ENCODE measurements around the gene CENPN.

The CENPN gene

DNA sequence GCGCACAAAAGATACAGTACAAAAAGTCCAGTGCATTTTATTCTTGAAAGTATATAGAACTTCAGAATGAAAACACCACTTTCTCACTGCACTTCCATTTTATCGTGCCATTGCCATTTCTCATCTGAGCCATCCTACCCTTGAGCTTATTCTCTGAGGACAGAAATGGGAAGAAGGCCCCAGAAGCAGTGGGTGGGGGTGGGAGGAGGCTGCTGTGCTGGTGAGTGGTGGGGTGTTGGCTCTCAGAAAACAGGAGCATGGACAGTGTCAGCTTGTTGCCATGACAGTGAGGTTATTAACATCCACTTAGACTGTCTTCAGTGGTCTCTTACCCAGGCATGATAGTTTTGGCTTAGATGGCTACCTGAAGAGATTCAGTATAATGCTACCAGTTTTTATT, 33.1 kb downstream of the CENPN start:
- no peak overlapping the region for H3K4me3 ChIP-seq (ENCODE audit: low read length)
- H3K9ac ChIP-seq (ENCODE audit: low read depth, low read length), result no peak overlapping the region
- H3K4me2 ChIP-seq (ENCODE audit: low read length), result no peak overlapping the region
- peaks cover 9% of the 10 kb centered on the region for H3K4me1 ChIP-seq (ENCODE audit: control insufficient read depth, insufficient read depth, low read length)
- H3K27me3 ChIP-seq (ENCODE audit: control insufficient read depth, insufficient read depth, low read length), result no peaks in the 10 kb centered on the region
- H3K9me3 ChIP-seq (replicated peaks; ENCODE audit: low read length), result no peaks in the 10 kb centered on the region
- H3K36me3 ChIP-seq (ENCODE audit: insufficient read depth, low read length), result peaks cover 39% of the 10 kb centered on the region

DNA sequence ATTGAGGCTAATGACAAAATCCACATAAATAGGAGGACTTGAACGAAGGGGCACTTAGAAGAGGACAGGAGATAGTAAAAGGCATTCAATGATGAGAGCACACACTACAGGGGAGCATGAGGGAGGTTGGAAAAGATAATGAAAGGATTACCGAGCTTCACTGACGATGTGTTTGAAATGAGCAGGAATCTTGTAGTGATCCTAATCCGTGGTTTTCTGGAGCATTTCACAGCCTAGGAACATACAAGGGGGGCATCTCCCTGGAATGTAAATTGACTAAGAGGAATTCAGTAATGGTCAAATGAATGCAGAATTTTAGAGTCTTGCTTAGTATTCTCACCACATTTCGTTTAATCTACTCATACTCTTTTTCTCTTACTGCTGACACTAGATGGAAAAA, 33.8 kb downstream of the CENPN start:
- Histone ChIP-seq H3K9me3 (replicated peaks; ENCODE audit: low read length) (no peaks in the 10 kb centered on the region), H3K4me3 (ENCODE audit: low read length) (no peak overlapping the region), H3K9ac (ENCODE audit: low read depth, low read length) (no peak overlapping the region), H3K4me2 (ENCODE audit: low read length) (no peak overlapping the region), H3K4me1 (ENCODE audit: control insufficient read depth, insufficient read depth, low read length) (peaks cover 9% of the 10 kb centered on the region), H3K36me3 (ENCODE audit: insufficient read depth, low read length) (peaks cover 43% of the 10 kb centered on the region), H3K27me3 (ENCODE audit: control insufficient read depth, insufficient read depth, low read length) (no peaks in the 10 kb centered on the region)

DNA sequence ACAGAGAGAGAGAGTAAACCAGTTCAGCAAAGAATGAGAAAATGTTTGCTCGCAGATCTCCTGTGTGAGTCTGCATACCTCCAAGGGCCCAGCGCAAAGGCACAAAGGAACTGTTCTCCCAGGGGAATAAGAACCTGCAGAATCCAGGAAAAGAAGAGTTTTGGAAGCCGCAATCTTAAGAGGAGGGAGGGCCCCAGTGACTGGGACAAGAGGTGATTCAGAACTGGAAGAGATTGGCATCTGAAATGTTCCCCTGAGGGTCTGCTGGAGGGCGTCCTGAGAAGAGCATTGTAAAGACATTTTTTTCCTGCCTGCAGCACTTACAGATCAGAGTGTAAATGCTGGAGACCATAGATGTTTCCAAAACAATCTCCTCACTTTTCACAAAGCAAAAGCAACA, 34.7 kb downstream of the CENPN start:
- H3K4me1 ChIP-seq (ENCODE audit: control insufficient read depth, insufficient read depth, low read length), result peaks cover 7% of the 10 kb centered on the region
- H3K36me3 ChIP-seq (ENCODE audit: insufficient read depth, low read length), result peaks cover 43% of the 10 kb centered on the region
- H3K4me2 ChIP-seq (ENCODE audit: low read length), result no peak overlapping the region
- H3K9ac ChIP-seq (ENCODE audit: low read depth, low read length), result no peak overlapping the region
- H3K27me3 ChIP-seq (ENCODE audit: control insufficient read depth, insufficient read depth, low read length), result no peaks in the 10 kb centered on the region
- H3K4me3 ChIP-seq (ENCODE audit: low read length), result no peak overlapping the region
- H3K9me3 ChIP-seq (replicated peaks; ENCODE audit: low read length), result no peaks in the 10 kb centered on the region

- Histone ChIP-seq H3K9me3 (replicated peaks; ENCODE audit: low read length) (no peaks in the 10 kb centered on the region), H3K9ac (ENCODE audit: low read depth, low read length) (no peak overlapping the region), H3K36me3 (ENCODE audit: insufficient read depth, low read length) (peaks cover 43% of the 10 kb centered on the region), H3K4me3 (ENCODE audit: low read length) (no peak overlapping the region), H3K4me1 (ENCODE audit: control insufficient read depth, insufficient read depth, low read length) (no peaks in the 10 kb centered on the region), H3K27me3 (ENCODE audit: control insufficient read depth, insufficient read depth, low read length) (no peaks in the 10 kb centered on the region), H3K4me2 (ENCODE audit: low read length) (no peak overlapping the region)
These were observed 35.8 kb downstream of the CENPN start for GRCh38 chr16:81042821-81043220.

DNA sequence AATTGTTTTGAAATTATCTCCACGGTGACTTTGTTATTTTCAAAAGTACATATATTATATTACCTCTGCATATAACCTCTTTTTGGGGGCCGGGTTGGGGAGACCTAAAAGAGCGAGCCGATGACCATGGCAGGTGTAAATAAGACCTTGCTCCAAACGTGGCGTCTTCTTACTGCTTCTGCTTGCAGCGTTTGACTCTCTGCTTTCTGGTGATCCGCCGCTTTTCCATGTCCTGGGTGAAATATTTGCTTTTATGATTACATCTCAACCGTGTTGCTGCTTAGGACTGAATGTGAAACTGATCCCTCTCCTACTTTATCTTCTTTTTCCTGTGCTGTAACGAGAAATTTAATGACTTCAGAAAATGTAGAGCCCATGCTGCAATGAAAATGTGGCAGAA, 46.7 kb downstream of the CENPN start:
- Histone ChIP-seq H3K27me3 (ENCODE audit: control insufficient read depth, insufficient read depth, low read length) (no peaks in the 10 kb centered on the region), H3K4me2 (ENCODE audit: low read length) (no peak overlapping the region), H3K9ac (ENCODE audit: low read depth, low read length) (no peak overlapping the region), H3K4me3 (ENCODE audit: low read length) (no peak overlapping the region), H3K4me1 (ENCODE audit: control insufficient read depth, insufficient read depth, low read length) (no peaks in the 10 kb centered on the region), H3K9me3 (replicated peaks; ENCODE audit: low read length) (no peaks in the 10 kb centered on the region), H3K36me3 (ENCODE audit: insufficient read depth, low read length) (no peaks in the 10 kb centered on the region)

DNA sequence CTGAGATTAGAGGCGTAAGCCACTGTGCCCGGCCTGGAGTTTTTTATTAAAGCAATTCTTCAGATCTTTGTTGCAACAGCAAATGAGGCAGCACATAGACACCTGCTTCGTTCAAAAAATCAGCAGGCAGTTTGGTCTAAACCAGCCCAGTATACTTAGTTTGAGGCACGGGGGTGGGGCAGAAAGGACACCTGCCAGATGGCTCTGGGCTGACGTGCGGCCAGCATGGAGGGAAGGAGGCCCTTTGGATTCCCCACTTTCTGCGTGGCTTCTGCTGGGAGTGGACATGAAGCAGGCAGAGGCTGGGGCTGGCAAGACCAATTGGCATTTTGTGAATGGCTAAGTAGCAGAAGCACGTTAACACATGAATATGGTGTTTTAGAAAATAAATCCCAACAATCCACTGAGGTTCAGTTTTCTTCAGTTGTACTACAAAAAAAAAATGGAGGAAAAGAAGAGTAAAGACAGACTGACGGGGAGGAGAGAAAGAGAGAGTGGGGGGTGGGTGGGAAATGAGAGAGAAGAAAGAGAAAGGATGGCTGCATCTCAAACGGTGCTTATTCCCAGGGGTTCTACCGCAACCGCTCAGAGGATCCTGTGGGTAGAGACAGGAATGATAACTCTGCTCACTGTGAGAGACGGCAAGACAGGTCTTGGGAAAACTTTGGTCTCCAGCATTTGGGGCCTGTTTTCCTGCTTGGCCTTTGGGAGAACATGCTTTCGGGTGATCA, 53.7 kb downstream of the CENPN start:
- Histone ChIP-seq H3K27me3 (ENCODE audit: control insufficient read depth, insufficient read depth, low read length) (no peaks in the 10 kb centered on the region), H3K4me2 (ENCODE audit: low read length) (no peak overlapping the region)

GRCh38 chr16:81061307-81061640, 54.3 kb downstream of the CENPN start:
- H3K27me3 ChIP-seq (ENCODE audit: control insufficient read depth, insufficient read depth, low read length), result no peaks in the 10 kb centered on the region
- peaks cover 9% of the 10 kb centered on the region for H3K4me1 ChIP-seq (ENCODE audit: control insufficient read depth, insufficient read depth, low read length)
- no peaks in the 10 kb centered on the region for H3K9me3 ChIP-seq (replicated peaks; ENCODE audit: low read length)
- H3K4me3 ChIP-seq (ENCODE audit: low read length), result no peak overlapping the region
- H3K4me2 ChIP-seq (ENCODE audit: low read length), result no peak overlapping the region
- H3K9ac ChIP-seq (ENCODE audit: low read depth, low read length), result no peak overlapping the region
- no peaks in the 10 kb centered on the region for H3K36me3 ChIP-seq (ENCODE audit: insufficient read depth, low read length)

More for the DNA sequence above, 53.7 kb downstream of the CENPN start:
- no peaks in the 10 kb centered on the region for H3K36me3 ChIP-seq (ENCODE audit: insufficient read depth, low read length)
- H3K9me3 ChIP-seq (replicated peaks; ENCODE audit: low read length), result no peaks in the 10 kb centered on the region
- H3K9ac ChIP-seq (ENCODE audit: low read depth, low read length), result no peak overlapping the region
- no peak overlapping the region for H3K4me3 ChIP-seq (ENCODE audit: low read length)
- H3K4me1 ChIP-seq (ENCODE audit: control insufficient read depth, insufficient read depth, low read length), result peaks cover 4% of the 10 kb centered on the region

GRCh38 chr16:81061871-81062608, 55.0 kb downstream of the CENPN start:
- no peak overlapping the region for H3K4me3 ChIP-seq (ENCODE audit: low read length)
- H3K4me1 ChIP-seq (ENCODE audit: control insufficient read depth, insufficient read depth, low read length), result peaks cover 17% of the 10 kb centered on the region
- H3K9ac ChIP-seq (ENCODE audit: low read depth, low read length), result no peak overlapping the region
- no peaks in the 10 kb centered on the region for H3K27me3 ChIP-seq (ENCODE audit: control insufficient read depth, insufficient read depth, low read length)
- H3K4me2 ChIP-seq (ENCODE audit: low read length), result no peak overlapping the region
- H3K36me3 ChIP-seq (ENCODE audit: insufficient read depth, low read length), result no peaks in the 10 kb centered on the region
- H3K9me3 ChIP-seq (replicated peaks; ENCODE audit: low read length), result no peaks in the 10 kb centered on the region

DNA sequence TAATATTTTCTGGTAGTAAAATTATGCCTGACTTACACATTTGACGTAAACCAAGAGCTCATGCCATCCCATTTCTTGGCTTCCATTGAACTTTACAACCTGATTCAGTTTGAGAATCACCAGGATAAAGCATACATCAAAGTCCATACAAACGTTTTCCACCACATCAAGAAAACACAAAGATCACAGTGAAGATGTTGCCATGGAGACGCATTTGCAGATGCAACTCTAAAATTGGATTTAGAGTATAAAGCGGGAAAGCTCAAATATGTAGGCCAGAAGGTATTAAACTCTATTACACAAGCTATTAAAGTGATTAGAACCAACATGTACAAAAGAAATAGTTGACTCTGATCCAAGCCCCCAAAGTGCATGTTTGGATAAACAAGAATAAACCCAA, 59.7 kb downstream of the CENPN start:
- H3K4me2 ChIP-seq (ENCODE audit: low read length), result peak overlapping the region; percentile 62
- no peaks in the 10 kb centered on the region for H3K27me3 ChIP-seq (ENCODE audit: control insufficient read depth, insufficient read depth, low read length)
- H3K9me3 ChIP-seq (replicated peaks; ENCODE audit: low read length), result no peaks in the 10 kb centered on the region
- peak overlapping the region; percentile 29 for H3K9ac ChIP-seq (ENCODE audit: low read depth, low read length)
- no peak overlapping the region for H3K4me3 ChIP-seq (ENCODE audit: low read length)
- H3K36me3 ChIP-seq (ENCODE audit: insufficient read depth, low read length), result no peaks in the 10 kb centered on the region
- H3K4me1 ChIP-seq (ENCODE audit: control insufficient read depth, insufficient read depth, low read length), result peaks cover 29% of the 10 kb centered on the region

DNA sequence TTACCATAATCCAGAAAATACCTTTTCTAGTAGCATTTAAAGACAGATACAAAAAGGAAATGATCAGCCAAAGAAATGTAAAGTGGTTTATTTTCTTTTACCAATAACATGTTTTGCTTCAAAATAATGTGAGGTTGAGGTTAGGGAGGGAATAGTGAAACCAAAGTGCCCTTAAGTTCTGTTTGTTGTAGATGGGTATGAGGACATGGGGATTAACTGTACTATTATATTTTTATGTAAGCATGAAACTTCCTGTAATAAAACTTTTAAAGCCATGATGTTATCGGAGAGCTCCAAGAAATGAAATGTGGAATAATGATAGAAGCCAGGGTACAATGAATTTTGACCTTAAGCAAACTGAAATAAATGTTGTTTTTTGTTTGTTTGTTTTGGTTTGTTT, 60.2 kb downstream of the CENPN start:
- no peaks in the 10 kb centered on the region for H3K36me3 ChIP-seq (ENCODE audit: insufficient read depth, low read length)
- peak overlapping the region; percentile 29 for H3K9ac ChIP-seq (ENCODE audit: low read depth, low read length)
- peak overlapping the region; percentile 62 for H3K4me2 ChIP-seq (ENCODE audit: low read length)
- H3K4me1 ChIP-seq (ENCODE audit: control insufficient read depth, insufficient read depth, low read length), result peaks cover 34% of the 10 kb centered on the region
- H3K27me3 ChIP-seq (ENCODE audit: control insufficient read depth, insufficient read depth, low read length), result no peaks in the 10 kb centered on the region
- H3K9me3 ChIP-seq (replicated peaks; ENCODE audit: low read length), result no peaks in the 10 kb centered on the region
- no peak overlapping the region for H3K4me3 ChIP-seq (ENCODE audit: low read length)

- peaks cover 34% of the 10 kb centered on the region for H3K4me1 ChIP-seq (ENCODE audit: control insufficient read depth, insufficient read depth, low read length)
- H3K4me3 ChIP-seq (ENCODE audit: low read length), result no peak overlapping the region
- no peaks in the 10 kb centered on the region for H3K9me3 ChIP-seq (replicated peaks; ENCODE audit: low read length)
- H3K9ac ChIP-seq (ENCODE audit: low read depth, low read length), result no peak overlapping the region
- H3K36me3 ChIP-seq (ENCODE audit: insufficient read depth, low read length), result no peaks in the 10 kb centered on the region
- no peaks in the 10 kb centered on the region for H3K27me3 ChIP-seq (ENCODE audit: control insufficient read depth, insufficient read depth, low read length)
- H3K4me2 ChIP-seq (ENCODE audit: low read length), result no peak overlapping the region
These were observed 62.0 kb downstream of the CENPN start for GRCh38 chr16:81069063-81069462.

GRCh38 chr16:81070979-81071378, 64.0 kb downstream of the CENPN start:
- no peaks in the 10 kb centered on the region for H3K27me3 ChIP-seq (ENCODE audit: control insufficient read depth, insufficient read depth, low read length)
- no peak overlapping the region for H3K4me2 ChIP-seq (ENCODE audit: low read length)
- H3K9ac ChIP-seq (ENCODE audit: low read depth, low read length), result no peak overlapping the region
- H3K36me3 ChIP-seq (ENCODE audit: insufficient read depth, low read length), result no peaks in the 10 kb centered on the region
- H3K4me3 ChIP-seq (ENCODE audit: low read length), result no peak overlapping the region
- H3K9me3 ChIP-seq (replicated peaks; ENCODE audit: low read length), result no peaks in the 10 kb centered on the region
- peaks cover 28% of the 10 kb centered on the region for H3K4me1 ChIP-seq (ENCODE audit: control insufficient read depth, insufficient read depth, low read length)

Data from skeletal muscle satellite cell (primary cell).